HG02870 (cell line): ENCODE measurements around the gene EDN2.

Source experiments
- ATAC-seq: cut with Tn5 transposase; IDR thresholded peaks from one replicate; pipeline ENCODE4 v1.9.1; 2021; ENCODE audit warnings: mild to moderate bottlenecking, moderate library complexity; ENCODE audit not compliant: unreplicated experiment

Gene EDN2

GRCh38 chr1:41486053-41486370 is 1.5 kb upstream of the EDN2 start:
- ATAC-seq: no peak

DNA sequence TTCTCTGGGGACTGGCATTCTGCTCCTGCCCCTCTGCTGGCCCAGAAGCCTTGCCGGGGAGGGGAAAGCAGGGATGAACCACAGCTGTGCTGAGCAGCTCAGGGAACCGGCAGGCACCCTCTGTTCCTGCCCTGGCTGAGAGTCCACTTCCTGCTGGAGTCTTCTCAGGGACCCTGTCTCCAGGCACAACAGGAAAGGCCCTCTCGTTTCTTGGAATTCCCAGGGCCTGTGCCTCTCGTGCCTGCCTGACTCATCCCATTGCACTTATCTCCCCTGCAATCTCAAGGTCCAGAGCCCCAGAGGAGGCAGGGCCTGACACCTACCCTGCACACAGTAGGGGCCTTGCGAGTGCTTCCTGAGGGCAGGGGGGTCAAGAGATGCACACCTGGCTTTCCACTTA is 1.1 kb upstream of the EDN2 start:
- no peak for ATAC-seq

- ATAC-seq: no peak
Measured at GRCh38 chr1:41483960-41484401, 502 bp downstream of the EDN2 start.

DNA sequence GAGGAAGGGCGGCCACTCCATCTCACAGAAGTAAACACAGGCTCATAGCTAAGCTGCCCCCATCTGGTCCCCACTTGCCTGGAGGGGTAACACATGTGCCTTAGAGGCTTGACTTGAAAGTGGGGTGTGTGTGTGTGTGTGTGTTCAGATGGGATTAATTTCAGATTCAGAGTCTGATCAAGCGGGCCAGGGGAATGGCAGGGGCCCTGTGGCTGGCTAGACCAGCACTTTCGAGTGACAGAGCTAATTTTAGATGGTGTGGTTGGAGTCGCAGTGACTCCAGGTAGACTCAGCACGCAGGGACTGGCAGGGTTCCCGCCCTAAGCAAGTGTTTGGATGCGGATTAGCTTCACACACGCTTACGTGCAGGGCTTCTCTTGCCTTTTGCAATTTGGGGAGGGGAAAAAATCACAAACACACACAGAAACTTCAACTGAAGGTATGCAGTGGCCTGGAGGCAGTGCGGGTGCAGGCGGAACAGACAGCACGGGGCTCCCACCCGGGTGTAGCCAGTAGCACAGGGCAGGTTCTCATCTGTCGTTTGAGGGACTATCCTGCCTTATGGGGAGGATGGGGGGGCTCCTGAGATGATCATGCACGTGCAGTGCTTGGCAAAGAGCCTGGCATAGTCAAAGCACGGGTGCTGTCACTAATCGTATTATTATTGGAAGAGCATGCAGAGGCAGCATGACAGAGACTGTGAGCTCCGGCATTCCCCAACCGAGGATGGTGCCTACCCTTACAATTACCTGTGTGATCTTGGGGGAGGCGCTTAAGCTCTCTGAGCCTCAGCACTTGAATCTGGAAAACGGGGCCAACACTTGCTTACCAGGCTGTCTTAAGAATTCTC is 1.3 kb downstream of the EDN2 start:
- no peak for ATAC-seq

GRCh38 chr1:41482001-41482765 is 2.3 kb downstream of the EDN2 start:
- ATAC-seq: no peak

DNA sequence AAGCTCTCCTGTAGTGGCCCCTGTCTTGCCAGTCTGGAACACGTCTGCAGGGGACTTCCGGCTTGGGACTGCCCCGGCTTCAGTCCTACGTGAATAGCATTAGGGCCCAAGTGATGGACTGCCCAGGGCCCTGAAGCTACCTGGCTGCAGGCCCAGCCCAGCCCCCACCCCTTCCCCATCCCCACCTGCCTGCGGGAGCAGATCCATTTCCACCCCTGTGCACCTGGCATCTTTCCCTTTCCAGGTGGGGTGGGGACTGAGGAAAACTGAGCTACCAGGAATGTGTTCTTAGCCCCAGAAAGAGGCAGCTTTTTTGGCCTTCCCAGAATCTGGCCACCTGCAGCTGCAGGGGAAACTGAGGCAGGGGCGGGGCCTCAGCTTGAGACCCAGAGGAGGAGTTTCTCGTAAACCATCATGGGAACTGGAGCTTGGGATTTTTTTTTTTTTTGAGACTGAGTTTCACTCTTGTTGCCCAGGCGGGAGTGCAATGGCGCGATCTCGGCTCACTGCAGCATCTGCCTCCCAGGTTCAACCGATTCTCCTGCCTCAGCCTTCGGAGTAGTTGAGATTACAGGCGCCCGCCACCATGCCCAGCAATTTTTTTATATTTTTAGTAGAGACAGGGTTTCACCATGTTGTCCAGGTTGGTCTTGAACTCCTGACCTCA is 3.2 kb downstream of the EDN2 start:
- no peak for ATAC-seq

DNA sequence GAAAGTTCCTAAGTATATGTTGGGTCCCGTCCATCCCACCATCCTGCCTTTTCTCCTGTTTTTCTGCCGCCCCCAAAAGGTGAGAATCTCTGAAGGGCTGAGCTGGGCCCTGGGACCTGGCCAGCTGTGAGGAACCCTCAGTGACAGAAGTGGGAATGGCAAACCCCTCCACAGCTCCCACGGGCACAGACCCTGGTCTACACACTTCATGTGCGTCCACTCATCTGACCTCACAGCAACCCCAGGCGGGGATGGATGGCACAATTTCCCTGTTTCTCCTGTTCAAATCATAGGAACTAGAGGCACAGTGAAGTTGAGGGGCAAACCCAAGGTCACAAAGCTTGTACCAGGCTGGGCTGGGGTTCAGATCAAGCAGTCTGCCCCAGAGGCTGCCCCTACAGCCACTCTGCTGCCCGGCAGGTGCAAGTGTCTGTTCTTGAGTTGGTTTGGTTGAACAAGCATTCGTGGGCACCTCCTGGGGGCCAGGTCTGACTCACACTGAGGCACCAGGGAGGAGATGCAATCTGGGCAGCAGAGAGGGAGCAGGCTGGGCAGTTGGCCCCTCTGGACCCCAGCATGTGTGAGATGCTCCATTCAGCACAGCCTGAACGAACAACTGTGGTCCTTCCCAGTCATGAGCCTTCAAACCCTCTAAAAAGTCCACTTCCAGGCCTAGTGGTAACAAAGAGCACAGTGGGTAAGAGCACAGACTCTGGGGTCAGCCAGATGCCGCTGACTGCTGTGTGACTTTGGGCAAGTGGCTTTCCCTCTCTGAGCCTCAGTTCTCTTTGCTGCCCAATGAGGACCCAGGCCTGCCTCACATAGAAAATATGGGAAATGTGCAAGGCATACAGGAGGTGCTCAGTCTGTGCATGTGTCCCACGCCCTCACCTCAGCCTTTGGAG is 4.0 kb downstream of the EDN2 start:
- ATAC-seq: no peak

GRCh38 chr1:41479808-41480160 is 4.7 kb downstream of the EDN2 start:
- no peak for ATAC-seq

GRCh38 chr1:41479000-41479807 is 5.3 kb downstream of the EDN2 start:
- ATAC-seq: no peak

GRCh38 chr1:41478118-41478748 is 6.2 kb downstream of the EDN2 start:
- ATAC-seq: no peak

GRCh38 chr1:41476807-41477361 is 7.6 kb downstream of the EDN2 start:
- ATAC-seq: no peak

GRCh38 chr1:41475859-41476567 is 8.5 kb downstream of the EDN2 start:
- no peak for ATAC-seq

DNA sequence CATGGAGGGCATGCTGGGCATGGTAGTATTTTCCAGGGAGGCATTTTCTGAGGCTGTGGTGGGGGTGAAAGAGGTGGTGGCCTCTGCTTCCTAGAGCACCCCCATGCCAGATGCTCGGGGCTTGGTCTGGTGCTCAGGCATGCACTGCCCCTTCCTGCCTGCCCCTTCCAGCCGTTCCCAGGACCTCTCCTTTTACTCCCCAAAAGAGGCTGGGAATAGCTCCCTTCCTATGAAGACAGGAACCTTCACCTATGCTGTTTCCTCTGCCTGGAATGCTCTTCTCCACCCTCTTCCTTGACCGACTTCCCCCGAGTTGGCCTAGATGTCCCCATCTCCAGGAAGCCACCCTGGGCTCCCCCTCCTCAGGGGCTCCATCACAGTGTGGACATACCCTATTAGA is 9.1 kb downstream of the EDN2 start:
- no peak for ATAC-seq

- no peak for ATAC-seq
Measured at GRCh38 chr1:41474490-41475271, 9.8 kb downstream of the EDN2 start.

- no peak for ATAC-seq
Measured at GRCh38 chr1:41473738-41474362, 10.6 kb downstream of the EDN2 start.

GRCh38 chr1:41471658-41472057 is 12.8 kb downstream of the EDN2 start:
- ATAC-seq: no peak

GRCh38 chr1:41469706-41470105 is 14.8 kb downstream of the EDN2 start:
- ATAC-seq: no peak
